Prostate gland (tissue), 2 donors: ENCODE data around the gene CLASP1. TPM values are rescaled to one million over a fixed set of nuclear protein-coding genes. Genes with fewer than 3 reads are reported as not detected.

Source experiments
- DNase-seq: peaks from one replicate; pipeline ENCODE4 v3.0.0-alpha.2; 2019; ENCODE audit warnings: low spot score
- H3K27ac ChIP-seq, 2 donors: fragments of 200-600 bp; sonication (generic); 2 replicates each; pipeline ENCODE4 v1.5.1; 2017 to 2019
- H3K27me3 ChIP-seq: fragments of 200-600 bp; sonication (generic); replicated peaks from 2 replicates; pipeline ENCODE4 v1.5.1; 2019; ENCODE audit not compliant: insufficient read depth
- H3K36me3 ChIP-seq, 2 donors: fragments of 200-600 bp; sonication (generic); 1 replicate in 1 of 2; 2 replicates in 1 of 2; pipeline versions ENCODE4 v1.5.1 to v1.8.1; 2017 to 2019
- H3K4me1 ChIP-seq: fragments of 200-600 bp; sonication (generic); replicated peaks from 2 replicates; pipeline ENCODE4 v1.5.1; 2019
- H3K4me3 ChIP-seq, 2 donors: fragments of 200-600 bp; sonication (generic); 2 replicates each; pipeline ENCODE4 v1.5.1; 2017 to 2019
- H3K9me3 ChIP-seq: fragments of 200-600 bp; sonication (generic); 2 replicates; pipeline ENCODE4 v1.5.1; 2017
- POLR2A ChIP-seq: fragments of 450-650 bp; IDR thresholded peaks from one replicate; pipeline ENCODE4 v1.6.1; 2016; ENCODE audit warnings: antibody characterized with exemption, mild to moderate bottlenecking
- POLR2AphosphoS5 ChIP-seq: sonication (generic); formaldehyde crosslinking; IDR thresholded peaks from one replicate; pipeline ENCODE4 v1.6.1; 2017; ENCODE audit warnings: antibody characterized with exemption
- WGBS: methylation state at CpG from one replicate; pipeline ENCODE4 v1.1.5; 2018; 5-methylcytosine and 5-hydroxymethylcytosine counted together
- intact Hi-C: fragments of 100-400 bp; cut with DNase I; formaldehyde crosslinking; loops from one replicate; pipeline ENCODE4 v1.14.2; 2022
- total RNA-seq, 2 donors: library from RNA; depleted of rRNA; stranded (reverse); fragments of >200 nt; gene quantifications; one replicate each; pipeline ENCODE4 v1.1.0, GENCODE V29; 2016
- TF ChIP-seq, protein P1 (sequence below), 4 experiments: fragments of 200-600 bp in 2 of 4; fragments of 450-650 bp in 2 of 4; sonication (generic) in 2 of 4; IDR thresholded peaks; 1 replicate in 3 of 4; 2 replicates in 1 of 4; pipeline ENCODE4 v1.5.1; 2016 to 2019; ENCODE audit warnings: antibody characterized with exemption in 4 of 4, mild to moderate bottlenecking in 2 of 4, moderate library complexity in 2 of 4

CLASP1 gene
- total RNA-seq, 2 donors from 2014 or later: 44.4 to 90.2 TPM

DNA sequence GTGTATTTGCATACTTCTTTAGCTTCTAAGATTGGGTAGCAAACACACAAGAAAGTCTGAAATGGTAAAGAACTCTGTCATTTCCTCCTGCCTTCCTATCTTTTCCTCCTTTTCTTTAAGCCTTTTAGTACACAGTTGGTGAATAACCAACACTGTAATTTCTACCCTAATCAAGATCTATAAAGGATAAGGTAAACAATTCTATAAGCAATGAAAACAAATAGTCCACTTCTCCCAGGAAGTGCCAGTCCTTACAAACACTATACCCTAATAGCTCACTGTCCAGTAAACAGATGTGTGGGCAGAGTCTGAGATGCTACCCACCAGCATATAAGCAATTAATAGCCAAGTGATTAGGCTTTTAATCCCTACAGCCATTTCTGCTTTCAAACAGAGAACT is 283.2 kb downstream of the CLASP1 start:
- Histone ChIP-seq H3K36me3 (peaks cover 0 to 6% of the 10 kb centered on the region in 2 donors), H3K4me1 (peaks cover 15% of the 10 kb centered on the region)

DNA sequence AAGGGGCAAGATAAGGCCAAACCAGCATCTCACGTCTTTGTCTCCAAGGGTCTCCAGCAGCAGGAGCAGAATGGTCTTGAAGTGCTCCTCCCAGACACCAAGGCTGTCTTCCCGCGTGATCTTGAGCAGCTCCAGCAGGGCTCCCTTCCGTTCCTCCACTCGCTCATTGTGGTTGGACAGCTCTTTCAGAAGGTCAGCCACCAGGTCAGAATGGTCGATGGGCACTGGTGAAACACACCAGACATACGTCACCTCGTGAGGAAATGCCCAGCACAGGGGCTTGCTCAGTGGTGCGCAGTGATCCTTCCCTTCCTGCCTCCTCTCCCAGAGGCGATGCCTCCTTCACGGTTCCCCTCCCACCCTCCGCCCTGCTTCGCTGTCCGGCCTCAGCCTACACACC is 284.2 kb downstream of the CLASP1 start:
- H3K9me3 ChIP-seq: no peaks in the 10 kb centered on the region
- H3K27me3 ChIP-seq: no peaks in the 10 kb centered on the region
- TF ChIP-seq POLR2AphosphoS5 (no peak), POLR2A (no peak)
- TF ChIP-seq, protein P1, sequence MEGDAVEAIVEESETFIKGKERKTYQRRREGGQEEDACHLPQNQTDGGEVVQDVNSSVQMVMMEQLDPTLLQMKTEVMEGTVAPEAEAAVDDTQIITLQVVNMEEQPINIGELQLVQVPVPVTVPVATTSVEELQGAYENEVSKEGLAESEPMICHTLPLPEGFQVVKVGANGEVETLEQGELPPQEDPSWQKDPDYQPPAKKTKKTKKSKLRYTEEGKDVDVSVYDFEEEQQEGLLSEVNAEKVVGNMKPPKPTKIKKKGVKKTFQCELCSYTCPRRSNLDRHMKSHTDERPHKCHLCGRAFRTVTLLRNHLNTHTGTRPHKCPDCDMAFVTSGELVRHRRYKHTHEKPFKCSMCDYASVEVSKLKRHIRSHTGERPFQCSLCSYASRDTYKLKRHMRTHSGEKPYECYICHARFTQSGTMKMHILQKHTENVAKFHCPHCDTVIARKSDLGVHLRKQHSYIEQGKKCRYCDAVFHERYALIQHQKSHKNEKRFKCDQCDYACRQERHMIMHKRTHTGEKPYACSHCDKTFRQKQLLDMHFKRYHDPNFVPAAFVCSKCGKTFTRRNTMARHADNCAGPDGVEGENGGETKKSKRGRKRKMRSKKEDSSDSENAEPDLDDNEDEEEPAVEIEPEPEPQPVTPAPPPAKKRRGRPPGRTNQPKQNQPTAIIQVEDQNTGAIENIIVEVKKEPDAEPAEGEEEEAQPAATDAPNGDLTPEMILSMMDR (IDR thresholded peaks at IDR 0.05): no peak
- H3K36me3 ChIP-seq: peaks cover 0 to 6% of the 10 kb centered on the region in 2 donors
- intact Hi-C loops: no loop called here
- no peak overlapping the region for H3K4me3 ChIP-seq
- no peak overlapping the region for H3K27ac ChIP-seq
- H3K4me1 ChIP-seq: peaks cover 15% of the 10 kb centered on the region
- DNase-seq: no peak
- WGBS: 90% methylated on average over 14 of the region's 14 CpGs

More for the DNA sequence above, 283.2 kb downstream of the CLASP1 start:
- Histone ChIP-seq H3K27ac (no peak overlapping the region), H3K9me3 (no peaks in the 10 kb centered on the region), H3K4me3 (no peak overlapping the region), H3K27me3 (no peaks in the 10 kb centered on the region)
- intact Hi-C loops: no loop called here
- no peak for DNase-seq
- no peak for TF ChIP-seq POLR2A
- TF ChIP-seq, protein P1 (IDR thresholded peaks at IDR 0.05): no peak
- no peak for TF ChIP-seq POLR2AphosphoS5

DNA sequence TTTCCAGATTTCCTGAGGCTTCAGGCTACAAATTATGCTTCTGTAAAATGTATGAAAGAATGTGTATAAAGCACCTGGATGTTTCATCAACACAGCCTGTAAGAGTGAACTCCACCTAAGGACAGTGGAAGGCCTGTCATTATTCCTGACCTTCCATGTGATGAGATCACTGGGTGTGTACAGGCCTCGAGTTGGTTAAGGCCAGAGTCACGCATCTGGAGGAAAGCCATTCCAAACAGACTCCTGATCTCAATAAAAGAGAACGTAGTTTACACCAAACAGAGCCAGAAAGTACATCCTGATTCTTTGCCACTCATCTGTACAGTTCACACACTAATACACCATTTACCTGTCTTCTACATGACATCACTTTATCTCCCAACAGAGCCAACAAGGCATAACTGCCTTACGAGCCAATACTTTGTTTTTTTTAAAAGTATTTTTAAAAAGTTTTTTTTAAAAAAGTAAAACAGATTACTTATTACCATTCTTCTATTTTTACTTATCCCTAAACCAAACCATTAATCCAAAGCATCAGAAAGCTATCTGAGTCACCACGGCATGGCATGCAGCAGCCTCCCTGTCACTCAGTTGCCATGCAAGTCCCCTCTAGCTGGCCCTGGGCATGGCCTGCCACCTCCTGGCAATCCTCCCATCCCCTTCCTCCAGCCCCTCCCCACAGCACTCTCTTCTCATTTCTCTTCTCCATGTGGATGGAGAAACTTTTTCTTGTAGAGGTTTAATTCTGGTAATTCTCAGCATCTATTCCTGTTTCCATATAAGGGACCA is 285.4 kb downstream of the CLASP1 start:
- peak overlapping the region; percentile 75 to 78 for H3K27ac ChIP-seq
- H3K9me3 ChIP-seq: no peaks in the 10 kb centered on the region
- peak; percentile 79 for DNase-seq
- peaks cover 15% of the 10 kb centered on the region for H3K4me1 ChIP-seq
- H3K36me3 ChIP-seq: peaks cover 0 to 6% of the 10 kb centered on the region in 2 donors
- H3K4me3 ChIP-seq: no peak overlapping the region
- H3K27me3 ChIP-seq: no peaks in the 10 kb centered on the region
- intact Hi-C loops: no loop called here
- TF ChIP-seq POLR2A (no peak), POLR2AphosphoS5 (peak; percentile 96)
- 29% methylated on average over 5 of the region's 5 CpGs for WGBS

DNA sequence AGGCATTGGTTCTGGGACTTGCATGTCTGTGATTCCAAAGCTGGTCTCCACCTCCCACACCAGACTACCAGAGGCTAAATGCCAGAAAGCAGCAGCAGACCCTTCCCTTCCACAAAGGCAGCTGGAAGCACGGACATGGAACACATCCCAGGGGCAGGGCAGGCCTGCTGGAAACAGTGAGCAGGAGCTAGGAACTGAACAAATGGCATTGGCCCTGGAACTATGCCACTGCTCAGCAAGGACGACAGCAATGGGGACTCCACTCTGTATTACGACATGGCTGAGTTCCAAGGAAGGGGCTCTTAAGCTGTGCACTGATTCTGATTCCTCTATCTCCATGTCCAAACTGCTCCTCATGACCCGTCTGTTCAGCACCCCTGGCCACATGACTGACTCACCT is 286.5 kb downstream of the CLASP1 start:
- 63% methylated on average over 4 of the region's 4 CpGs for WGBS
- no peak for TF ChIP-seq POLR2AphosphoS5
- TF ChIP-seq POLR2A: no peak
- TF ChIP-seq, protein P1 (IDR thresholded peaks at IDR 0.05): no peak
- DNase-seq: no peak
- H3K9me3 ChIP-seq: no peaks in the 10 kb centered on the region
- peaks cover 0 to 6% of the 10 kb centered on the region in 2 donors for H3K36me3 ChIP-seq
- intact Hi-C loops: no loop called here
- H3K27ac ChIP-seq: peak overlapping the region; percentile 75 to 78
- H3K4me3 ChIP-seq: no peak overlapping the region
- H3K4me1 ChIP-seq: peaks cover 15% of the 10 kb centered on the region
- H3K27me3 ChIP-seq: no peaks in the 10 kb centered on the region

DNA sequence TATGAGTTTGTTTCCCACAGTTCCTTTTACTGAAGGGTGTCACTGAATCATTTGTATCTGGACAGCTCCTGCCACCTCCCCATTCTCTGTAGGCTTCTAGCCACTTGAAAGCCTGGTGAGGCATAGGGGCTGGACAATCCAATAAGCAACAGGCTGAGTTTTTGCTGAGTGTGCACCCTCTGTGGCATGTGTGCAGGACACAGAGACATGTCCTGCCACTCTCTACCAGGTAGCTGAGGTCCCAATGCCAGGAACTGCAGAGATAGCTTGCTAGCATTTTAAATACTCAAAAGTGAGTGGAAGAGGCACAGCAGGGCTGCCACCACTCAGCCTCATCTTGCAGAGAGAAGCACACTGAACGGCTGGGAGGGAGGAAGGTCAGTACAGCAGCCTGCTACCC is 287.0 kb downstream of the CLASP1 start:
- intact Hi-C loops: no loop called here
- H3K4me1 ChIP-seq: peaks cover 15% of the 10 kb centered on the region
- H3K27ac ChIP-seq: peak overlapping the region; percentile 6 to 78

More for the DNA sequence above, 287.0 kb downstream of the CLASP1 start:
- Histone ChIP-seq H3K9me3 (no peaks in the 10 kb centered on the region), H3K36me3 (peaks cover 0 to 2% of the 10 kb centered on the region in 2 donors), H3K27me3 (no peaks in the 10 kb centered on the region), H3K4me3 (no peak overlapping the region)
- TF ChIP-seq, protein P1 (IDR thresholded peaks at IDR 0.05): no peak
- TF ChIP-seq POLR2AphosphoS5 (no peak), POLR2A (no peak)
- WGBS: 90% methylated on average over 1 of the region's 1 CpG
- DNase-seq: no peak
